ENCODE results near the gene NFE2L3.
"Not testable (repeated sequence)": the region's sequence is repeated elsewhere in the genome, so short reads cannot be mapped to it uniquely, and the experiment has no call there.

NFE2L3 gene

DNA sequence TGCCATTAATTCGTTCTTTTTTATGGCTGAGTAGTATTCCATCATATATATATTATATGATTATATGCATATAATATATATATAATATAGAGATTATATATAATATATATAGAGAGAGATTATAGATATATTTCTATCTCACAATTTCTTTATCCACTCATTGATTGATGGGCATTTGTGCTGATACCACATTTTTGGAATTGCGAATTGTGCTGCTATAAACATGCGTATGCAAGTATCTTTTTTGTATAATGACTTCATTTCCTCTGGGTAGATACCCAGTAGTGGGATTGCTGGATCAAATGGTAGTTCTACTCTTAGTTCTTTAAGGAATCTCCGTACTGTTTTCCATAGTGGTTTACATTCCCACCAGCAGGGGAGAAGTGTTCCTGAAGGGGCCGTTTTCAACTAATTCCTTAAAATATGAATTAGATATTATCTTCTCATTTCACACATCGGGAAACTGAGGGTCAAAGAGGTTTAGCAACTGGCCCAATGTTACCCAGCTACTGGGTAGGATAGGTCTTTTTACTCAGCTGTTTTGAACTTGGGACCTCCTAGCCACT is 16.5 kb downstream of the NFE2L3 start:
- DNase-seq (ENCODE audit: low read depth in 2 of 2) = no peak

DNA sequence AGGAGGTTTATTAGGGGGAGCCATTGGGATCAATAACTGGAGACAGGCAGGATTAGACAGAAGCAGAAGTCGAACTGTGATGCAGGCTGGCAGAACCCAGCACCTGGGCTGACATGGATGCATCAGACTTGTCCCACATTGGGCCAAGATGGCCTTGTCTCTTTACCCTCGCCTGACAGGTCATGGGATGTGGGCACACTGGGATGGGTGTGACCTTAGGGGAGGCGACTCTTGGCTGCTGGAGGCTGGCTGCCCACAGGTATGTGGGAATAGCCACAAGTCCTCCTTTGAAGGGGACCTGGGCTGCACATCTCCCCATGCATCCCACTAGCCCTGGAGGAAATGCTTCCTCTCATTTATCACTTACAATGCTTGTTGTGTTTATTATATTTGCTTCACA is 17.3 kb downstream of the NFE2L3 start:
- DNase-seq (ENCODE audit: low read depth in 2 of 2) = no peak

DNA sequence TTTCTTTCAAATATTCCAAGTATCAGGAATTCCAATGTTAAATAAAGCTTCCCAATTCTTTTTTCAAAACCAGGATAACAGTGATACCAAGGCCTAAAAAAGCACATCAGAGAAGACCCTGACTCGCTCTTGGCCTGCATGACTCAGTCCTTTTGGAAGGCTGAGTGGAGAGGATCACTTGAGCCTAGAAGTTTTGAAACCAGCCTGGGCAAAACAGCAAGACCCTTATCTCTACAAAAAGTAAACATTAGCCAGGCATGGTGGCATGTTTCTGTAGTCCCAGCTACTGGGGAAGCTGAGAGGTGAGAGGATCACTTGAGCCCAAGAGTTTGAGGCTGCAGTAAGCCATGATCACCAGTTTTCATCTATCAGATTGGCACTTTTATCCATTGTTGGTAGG is 18.7 kb downstream of the NFE2L3 start:
- DNase-seq (ENCODE audit: low read depth in 2 of 2) = no peak

DNA sequence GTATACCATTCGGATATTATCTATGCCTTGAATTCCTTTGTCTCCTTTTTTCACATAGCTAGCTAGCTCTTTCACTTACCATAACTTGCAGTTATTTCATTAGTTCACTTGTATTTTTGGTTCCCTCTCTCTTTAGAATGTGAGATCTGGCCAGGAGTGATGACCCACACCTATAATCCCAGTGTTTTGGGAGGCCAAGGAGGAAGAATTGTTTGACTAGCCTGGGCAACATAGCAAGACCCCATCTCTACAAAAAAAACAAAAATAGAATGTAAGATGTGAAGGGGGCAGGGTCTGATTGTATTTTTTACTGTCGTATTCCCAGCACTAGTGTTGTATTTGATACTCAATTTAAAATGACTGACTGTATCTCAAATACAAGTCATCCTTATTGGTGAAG is 19.6 kb downstream of the NFE2L3 start:
- DNase-seq (ENCODE audit: low read depth in 2 of 2) = no peak

DNA sequence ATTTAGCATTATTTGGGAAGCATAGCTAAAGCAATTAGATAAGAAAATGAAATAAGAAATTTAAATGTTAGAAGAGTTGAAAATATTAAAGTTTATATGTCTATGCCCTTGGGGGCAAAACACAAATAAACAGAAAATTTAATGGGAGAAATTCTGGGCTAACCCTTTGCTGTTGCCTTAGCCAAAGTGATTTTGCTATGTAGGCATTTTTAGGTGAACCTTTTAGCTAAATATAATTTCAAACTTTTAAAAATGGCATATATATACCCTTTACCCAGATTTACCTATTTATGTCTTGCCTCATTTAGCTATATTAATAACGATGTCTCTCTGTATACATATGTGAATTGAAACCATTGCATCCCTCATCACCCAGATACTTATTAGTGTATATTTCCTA is 20.1 kb downstream of the NFE2L3 start:
- no peak for DNase-seq (ENCODE audit: low read depth in 2 of 2)

DNA sequence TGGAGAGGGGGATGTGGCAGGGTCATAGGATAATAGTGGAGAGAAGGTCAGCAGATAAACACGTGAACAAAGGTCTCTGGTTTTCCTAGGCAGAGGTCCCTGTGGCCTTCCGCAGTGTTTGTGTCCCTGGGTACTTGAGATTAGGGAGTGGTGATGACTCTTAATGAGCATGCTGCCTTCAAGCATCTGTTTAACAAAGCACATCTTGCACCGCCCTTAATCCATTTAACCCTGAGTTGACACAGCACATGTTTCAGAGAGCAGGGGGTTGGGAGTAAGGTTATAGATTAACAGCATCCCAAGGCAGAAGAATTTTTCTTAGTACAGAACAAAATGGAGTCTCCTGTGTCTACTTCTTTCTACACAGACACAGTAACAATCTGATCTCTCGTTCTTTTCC is 23.9 kb downstream of the NFE2L3 start:
- DNase-seq (ENCODE audit: low read depth in 2 of 2) = not testable (repeated sequence)

DNA sequence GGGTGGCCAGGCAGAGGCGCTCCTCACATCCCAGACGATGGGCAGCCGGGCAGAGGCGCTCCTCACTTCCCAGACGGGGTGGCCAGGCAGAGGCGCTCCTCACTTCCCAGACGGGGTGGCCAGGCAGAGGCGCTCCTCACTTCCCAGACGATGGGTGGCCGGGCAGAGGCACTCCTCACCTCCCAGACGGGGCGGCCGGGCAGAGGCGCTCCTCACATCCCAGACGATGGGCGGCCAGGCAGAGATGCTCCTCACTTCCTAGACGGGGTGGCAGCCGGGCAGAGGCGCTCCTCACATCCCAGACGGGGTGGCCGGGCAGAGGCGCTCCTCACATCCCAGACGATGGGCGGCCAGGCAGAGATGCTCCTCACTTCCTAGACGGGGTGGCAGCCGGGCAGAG is 24.7 kb downstream of the NFE2L3 start:
- DNase-seq (ENCODE audit: low read depth in 2 of 2) = not testable (repeated sequence)

DNA sequence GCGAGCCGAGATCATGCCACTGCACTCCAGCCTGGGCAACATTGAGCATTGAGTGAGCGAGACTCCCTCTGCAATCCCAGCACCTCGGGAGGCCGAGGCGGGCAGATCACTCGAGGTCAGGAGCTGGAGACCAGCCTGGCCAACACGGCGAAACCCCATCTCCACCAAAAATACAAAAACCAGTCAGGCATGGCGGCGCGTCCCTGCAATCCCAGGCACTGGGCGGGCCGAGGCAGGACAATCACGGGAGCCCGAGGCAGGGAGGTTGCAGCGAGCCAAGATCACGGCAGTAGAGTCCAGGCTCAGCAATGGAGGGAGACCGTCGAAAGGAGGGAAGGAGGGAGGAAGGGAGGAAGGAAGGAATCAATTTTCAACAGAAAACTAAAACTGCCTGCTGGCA is 25.3 kb downstream of the NFE2L3 start:
- DNase-seq (ENCODE audit: low read depth in 2 of 2) = not testable (repeated sequence)

DNA sequence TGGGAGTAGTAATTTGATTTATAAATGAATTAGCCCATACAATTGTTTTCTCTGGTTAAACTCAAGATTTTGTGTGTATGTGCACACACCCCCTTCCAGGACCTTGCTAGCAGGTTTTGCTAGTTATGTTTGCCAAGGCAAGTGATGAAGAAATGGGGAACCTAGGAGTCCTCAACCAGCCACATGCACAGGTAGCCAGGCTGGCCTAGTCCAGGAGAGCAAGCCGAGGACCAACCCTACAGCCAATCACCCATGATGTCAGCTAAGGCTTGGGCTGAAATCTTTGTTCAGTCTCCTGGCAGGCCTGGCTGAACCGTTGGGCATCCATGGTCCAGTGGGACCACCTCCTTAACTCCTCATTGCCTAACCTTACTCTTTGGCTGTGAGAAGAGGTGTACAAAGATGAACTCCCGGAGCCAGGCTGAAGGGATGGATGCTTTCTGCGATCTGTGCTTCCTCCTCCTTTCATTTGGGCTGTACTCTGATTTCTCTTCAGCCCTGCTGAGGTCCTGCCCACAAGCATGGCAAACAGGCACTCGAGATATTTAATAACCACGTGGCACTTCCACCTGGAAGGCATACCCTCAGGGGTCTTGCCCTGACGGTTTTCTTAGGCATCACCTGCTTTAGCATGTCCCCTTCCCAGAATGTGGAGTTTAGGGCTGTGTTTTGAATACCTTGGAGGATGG is 26.4 kb downstream of the NFE2L3 start:
- DNase-seq (ENCODE audit: low read depth in 2 of 2) = no peak

DNA sequence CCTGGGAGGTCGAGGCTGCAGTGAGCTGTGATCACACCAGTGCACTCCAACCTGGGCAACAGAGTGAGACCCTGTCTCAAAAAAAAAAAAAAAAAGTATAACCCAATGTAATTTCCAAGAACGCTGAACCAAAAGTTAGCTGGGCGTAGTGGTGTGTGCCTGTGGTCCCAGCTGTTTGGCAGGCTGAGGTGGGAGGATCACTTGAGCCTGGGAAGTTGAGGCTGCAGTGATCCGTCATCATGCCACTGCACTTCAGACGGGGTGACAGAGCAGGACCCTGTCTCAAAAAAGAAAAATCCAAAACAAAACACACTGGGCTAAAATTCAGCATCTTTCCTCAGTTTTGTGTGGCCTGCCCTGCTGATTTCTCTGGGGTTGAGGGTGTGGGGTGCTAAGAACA is 27.4 kb downstream of the NFE2L3 start:
- no peak for DNase-seq (ENCODE audit: low read depth in 2 of 2)

DNA sequence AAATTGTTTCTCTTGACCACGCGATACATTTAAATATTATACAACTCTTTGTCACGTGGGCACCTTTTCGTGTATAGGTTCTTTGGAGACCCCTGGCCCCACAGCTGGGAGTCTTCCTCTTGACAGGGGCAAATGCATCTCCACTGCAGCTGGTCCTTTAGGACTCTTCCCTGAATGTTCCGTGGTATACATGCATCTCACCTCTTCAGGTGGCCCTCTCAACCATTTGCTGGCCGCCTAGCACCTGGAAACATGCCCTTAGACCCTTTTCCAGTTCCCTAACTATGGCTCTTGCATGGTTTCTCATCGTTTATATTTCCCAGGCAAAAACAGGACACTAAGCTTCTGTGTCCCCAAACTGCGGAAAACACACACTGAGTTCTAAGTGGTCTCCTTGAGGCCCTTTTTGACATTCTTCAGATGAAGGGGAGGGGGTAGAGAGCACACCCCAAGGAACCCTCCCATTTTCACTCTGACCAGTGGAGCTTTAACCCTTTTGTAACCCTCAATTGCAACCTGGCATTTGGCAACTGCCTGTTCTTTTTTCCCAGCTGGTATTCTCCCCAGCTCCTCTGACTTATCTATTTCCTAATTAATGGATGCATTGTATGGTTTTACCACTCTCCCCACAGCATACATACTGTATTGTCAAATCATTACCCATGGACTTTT is 28.0 kb downstream of the NFE2L3 start:
- no peak for DNase-seq (ENCODE audit: low read depth in 2 of 2)

DNA sequence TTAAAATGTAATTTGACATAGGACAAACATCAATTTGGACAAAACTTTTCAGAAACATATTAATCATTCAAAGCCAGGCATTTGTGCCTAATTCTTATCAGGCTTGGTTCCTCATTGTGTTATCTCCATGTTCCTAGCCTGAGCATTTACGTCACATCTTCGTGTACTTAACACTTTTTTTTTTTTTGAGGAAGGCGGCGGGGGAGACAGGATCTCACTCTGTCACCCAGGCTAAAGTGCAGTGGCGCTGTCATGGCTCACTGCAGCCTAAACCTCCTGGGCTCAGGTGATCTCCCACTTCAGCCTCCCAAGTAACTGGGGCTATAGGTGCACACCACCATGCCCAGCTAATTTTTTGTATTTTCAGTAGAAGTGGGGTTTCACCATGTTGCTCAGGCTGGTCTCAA is 28.8 kb downstream of the NFE2L3 start:
- no peak for DNase-seq (ENCODE audit: low read depth in 2 of 2)

DNA sequence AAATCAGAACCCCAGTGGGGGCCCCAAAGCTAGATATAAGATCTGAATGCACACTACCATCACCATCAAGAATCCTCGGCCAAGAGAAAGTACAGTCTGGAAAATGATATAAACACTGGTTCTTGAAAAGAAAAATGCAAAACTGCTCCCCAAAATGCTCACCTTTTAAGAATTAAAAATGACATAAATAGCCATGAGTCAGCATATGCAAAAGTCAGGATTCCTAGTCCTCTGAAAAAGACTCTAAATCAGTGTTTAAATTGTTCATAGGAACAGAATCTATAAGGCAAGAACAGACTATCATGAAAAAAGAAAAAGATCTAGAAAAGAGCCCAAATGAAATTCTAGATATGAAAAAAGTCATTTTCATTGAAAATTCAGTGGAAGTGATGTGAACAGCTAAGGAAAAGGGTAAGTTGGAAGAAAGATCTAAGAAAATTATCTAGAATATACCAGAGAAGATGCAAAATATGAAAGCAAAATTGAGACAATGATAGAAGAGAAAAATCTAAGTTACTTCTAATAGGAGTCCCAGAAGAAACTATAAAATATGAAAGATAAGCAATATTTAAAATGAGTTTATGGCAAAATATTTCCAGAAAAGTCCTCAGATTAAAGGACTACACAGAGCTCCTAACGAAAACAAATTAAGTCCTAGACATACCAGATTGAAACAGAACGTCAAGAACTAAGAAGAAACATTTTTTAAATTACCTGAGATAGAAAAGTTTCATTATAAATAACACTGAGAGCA is 29.7 kb downstream of the NFE2L3 start:
- no peak for DNase-seq (ENCODE audit: low read depth in 2 of 2)

DNA sequence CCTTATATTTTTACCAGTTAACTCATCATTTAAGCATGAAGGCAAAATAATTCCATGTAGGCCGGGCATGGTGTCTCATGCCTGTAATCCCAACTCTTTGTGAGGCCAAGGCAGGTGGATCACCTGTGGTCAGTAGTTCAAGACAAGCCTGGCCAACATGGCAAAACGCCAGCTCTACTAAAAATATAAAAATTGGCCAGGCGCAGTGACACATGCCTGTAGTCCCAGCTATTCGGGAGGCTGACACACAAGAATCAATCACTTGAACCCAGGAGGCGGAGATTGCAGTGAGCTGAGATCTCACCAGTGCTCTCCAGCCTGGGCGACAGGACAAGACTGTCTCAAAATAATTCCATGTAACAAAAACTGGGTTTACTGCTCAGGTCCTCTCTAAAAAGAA is 30.3 kb downstream of the NFE2L3 start:
- no peak for DNase-seq (ENCODE audit: low read depth in 2 of 2)

DNA sequence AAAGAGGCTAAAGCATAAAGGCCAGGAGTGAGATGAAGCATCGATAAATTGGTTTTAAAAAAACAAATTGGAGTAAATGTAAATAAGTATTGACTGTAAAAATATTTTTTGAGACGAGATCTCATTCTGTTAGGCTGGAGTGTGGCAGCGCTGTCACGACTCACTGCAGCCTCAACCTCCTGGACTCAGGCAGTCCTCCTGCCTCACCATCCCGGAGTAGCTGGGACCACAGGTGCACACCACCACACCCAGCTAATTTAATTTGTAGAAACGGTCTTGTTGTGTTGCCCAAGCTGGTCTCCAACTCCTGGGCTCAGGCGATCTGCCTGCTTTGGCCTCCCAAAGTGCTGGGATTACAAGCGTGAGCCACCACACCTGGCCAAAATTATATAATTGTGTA is 30.7 kb downstream of the NFE2L3 start:
- no peak for DNase-seq (ENCODE audit: low read depth in 2 of 2)

DNA sequence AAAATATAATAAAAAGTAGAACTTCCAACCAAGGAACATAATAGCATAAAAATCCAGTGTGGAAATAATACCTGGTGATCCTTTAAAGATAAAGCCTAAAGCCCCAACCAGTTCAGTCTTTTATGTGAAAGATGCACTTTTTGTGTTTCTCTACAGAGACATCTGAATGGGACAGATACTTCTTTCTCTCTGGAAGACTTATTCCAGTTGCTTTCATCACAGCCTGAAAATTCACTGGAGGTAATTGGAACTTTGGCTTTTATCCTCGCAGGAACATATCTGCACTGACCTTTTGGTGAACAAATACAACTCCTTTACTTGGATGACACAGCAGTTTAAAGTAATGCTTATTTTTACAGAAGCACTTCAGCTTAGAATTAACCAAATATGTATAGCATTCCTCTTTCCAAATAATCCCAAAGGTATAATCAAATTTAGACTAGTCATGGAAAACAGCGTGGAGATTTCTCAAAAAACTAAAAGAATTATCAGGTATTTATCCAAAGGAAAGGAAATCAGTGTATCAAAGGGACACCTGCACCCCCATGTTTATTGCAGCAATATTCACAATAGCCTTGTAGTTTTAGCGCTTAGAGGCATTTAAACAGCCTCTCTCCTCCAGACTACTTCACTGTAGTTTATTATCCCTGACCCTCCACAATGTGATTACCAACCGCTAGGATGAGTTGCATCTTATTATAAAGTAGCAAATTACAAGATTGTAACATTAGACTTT is 31.7 kb downstream of the NFE2L3 start:
- no peak for DNase-seq (ENCODE audit: low read depth in 2 of 2)

DNA sequence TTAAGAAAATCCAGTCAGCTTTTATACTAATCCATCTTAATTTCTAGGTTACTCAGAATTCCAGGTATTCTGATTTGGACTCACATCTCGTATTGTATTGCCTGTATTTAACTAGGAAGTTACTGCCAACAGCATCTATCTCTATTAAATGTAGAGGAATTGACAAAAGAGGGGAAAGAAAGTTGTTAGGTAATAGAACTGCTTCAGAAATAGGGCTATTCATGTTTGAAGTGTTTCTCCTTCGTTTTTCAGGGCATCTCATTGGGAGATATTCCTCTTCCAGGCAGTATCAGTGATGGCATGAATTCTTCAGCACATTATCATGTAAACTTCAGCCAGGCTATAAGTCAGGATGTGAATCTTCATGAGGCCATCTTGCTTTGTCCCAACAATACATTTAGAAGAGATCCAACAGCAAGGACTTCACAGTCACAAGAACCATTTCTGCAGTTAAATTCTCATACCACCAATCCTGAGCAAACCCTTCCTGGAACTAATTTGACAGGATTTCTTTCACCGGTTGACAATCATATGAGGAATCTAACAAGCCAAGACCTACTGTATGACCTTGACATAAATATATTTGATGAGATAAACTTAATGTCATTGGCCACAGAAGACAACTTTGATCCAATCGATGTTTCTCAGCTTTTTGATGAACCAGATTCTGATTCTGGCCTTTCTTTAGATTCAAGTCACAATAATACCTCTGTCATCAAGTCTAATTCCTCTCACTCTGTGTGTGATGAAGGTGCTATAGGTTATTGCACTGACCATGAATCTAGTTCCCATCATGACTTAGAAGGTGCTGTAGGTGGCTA is 32.5 kb downstream of the NFE2L3 start:
- not testable (repeated sequence) for DNase-seq (ENCODE audit: low read depth in 2 of 2)

DNA sequence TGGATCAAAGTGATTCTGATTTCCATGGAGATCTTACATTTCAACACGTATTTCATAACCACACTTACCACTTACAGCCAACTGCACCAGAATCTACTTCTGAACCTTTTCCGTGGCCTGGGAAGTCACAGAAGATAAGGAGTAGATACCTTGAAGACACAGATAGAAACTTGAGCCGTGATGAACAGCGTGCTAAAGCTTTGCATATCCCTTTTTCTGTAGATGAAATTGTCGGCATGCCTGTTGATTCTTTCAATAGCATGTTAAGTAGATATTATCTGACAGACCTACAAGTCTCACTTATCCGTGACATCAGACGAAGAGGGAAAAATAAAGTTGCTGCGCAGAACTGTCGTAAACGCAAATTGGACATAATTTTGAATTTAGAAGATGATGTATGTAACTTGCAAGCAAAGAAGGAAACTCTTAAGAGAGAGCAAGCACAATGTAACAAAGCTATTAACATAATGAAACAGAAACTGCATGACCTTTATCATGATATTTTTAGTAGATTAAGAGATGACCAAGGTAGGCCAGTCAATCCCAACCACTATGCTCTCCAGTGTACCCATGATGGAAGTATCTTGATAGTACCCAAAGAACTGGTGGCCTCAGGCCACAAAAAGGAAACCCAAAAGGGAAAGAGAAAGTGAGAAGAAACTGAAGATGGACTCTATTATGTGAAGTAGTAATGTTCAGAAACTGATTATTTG is 33.3 kb downstream of the NFE2L3 start:
- DNase-seq (ENCODE audit: low read depth in 2 of 2) = no peak

DNA sequence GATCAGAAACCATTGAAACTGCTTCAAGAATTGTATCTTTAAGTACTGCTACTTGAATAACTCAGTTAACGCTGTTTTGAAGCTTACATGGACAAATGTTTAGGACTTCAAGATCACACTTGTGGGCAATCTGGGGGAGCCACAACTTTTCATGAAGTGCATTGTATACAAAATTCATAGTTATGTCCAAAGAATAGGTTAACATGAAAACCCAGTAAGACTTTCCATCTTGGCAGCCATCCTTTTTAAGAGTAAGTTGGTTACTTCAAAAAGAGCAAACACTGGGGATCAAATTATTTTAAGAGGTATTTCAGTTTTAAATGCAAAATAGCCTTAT is 33.8 kb downstream of the NFE2L3 start:
- no peak for DNase-seq (ENCODE audit: low read depth in 2 of 2)

Measured in stimulated activated CD8-positive, alpha-beta memory T cell treated with anti-CD3 and anti-CD28 coated beads, Interleukin-2, amount 100 ng/mL, for 1 hour (primary cell).